PC-3 (cell line): Measurements from ENCODE around the gene PLEKHA3. TPM values are rescaled to one million over a fixed set of nuclear protein-coding genes. Genes with fewer than 3 reads are reported as not detected.
"Not testable (repeated sequence)": the region's sequence is repeated elsewhere in the genome, so short reads cannot be mapped to it uniquely, and the experiment has no call there.

ENCODE experiments used
- ATAC-seq: fragments of 200-7000 bp; cut with Tn5 transposase; 2 replicates; pipeline ENCODE4 v1.9.1; 2020; ENCODE audit warnings: mild to moderate bottlenecking, moderate library complexity
- BruUV-seq: library from RNA; stranded (reverse); fragments of 400-500 nt; replicated peaks from 2 replicates; lab custom pipeline; 2021; lab: Mats Ljungman, UMichigan
- CTCF ChIA-PET: fragments of 300-600 bp; sonication (Branson Sonifier 250); formaldehyde crosslinking; loops from one replicate; lab custom pipeline; 2022; ENCODE audit warnings: antibody characterized with exemption; lab: Charles Lee
- POLR2A ChIA-PET: fragments of 300-600 bp; sonication (Branson Sonifier 250); formaldehyde crosslinking; loops from one replicate; lab custom pipeline; 2022; ENCODE audit warnings: antibody characterized with exemption; ENCODE audit not compliant: unreplicated experiment; lab: Charles Lee
- DNase-seq: peaks from one replicate; pipeline ENCODE4 v3.0.0-alpha.2; 2015
- H2AFZ ChIP-seq: fragments of 300-600 bp; sonication (generic); 2 replicates; pipeline ENCODE4 v1.6.0; 2016; ENCODE audit warnings: antibody characterized with exemption, low read length
- H3F3A ChIP-seq: fragments of 300-600 bp; sonication (generic); one replicate; pipeline ENCODE4 v1.6.0; 2017; ENCODE audit warnings: antibody characterized with exemption, low read length, control low read depth, mild to moderate bottlenecking; ENCODE audit not compliant: unreplicated experiment
- H3K27ac ChIP-seq: fragments of 300-600 bp; sonication (generic); 2 replicates; pipeline ENCODE4 v1.5.1; 2016; ENCODE audit warnings: mild to moderate bottlenecking, low read length
- H3K27me3 ChIP-seq: fragments of 300-600 bp; sonication (generic); 2 replicates; pipeline ENCODE4 v1.6.1; 2016; ENCODE audit warnings: low read length, mixed read lengths
- H3K36me3 ChIP-seq: fragments of 300-600 bp; sonication (generic); 2 replicates; pipeline ENCODE4 v1.6.1; 2016; ENCODE audit warnings: low read depth, mixed run types, low read length, mixed read lengths
- H3K4me1 ChIP-seq: fragments of 300-600 bp; sonication (generic); 2 replicates; pipeline ENCODE4 v1.5.1; 2016; ENCODE audit warnings: low read length; ENCODE audit not compliant: insufficient read depth
- H3K4me2 ChIP-seq: fragments of 300-600 bp; sonication (generic); 2 replicates; pipeline ENCODE4 v1.6.0; 2016; ENCODE audit warnings: low read length
- H3K4me3 ChIP-seq: fragments of 300-600 bp; sonication (generic); 2 replicates; pipeline ENCODE4 v1.5.1; 2016; ENCODE audit warnings: mild to moderate bottlenecking, low read length, mixed read lengths
- H3K79me2 ChIP-seq: fragments of 300-600 bp; sonication (generic); 2 replicates; pipeline ENCODE4 v1.6.1; 2017; ENCODE audit warnings: low read length, mixed read lengths
- H3K9ac ChIP-seq: fragments of 300-600 bp; sonication (generic); 2 replicates; pipeline ENCODE4 v1.6.0; 2016; ENCODE audit warnings: mild to moderate bottlenecking, low read length
- H3K9me2 ChIP-seq: fragments of 300-600 bp; sonication (generic); replicated peaks from 2 replicates; pipeline ENCODE4 v1.6.1; 2016; ENCODE audit warnings: mixed run types, low read length, mixed read lengths
- H3K9me3 ChIP-seq: fragments of 300-600 bp; sonication (generic); 2 replicates; pipeline ENCODE4 v1.6.1; 2016; ENCODE audit warnings: low read length, mixed read lengths
- H4K20me1 ChIP-seq: fragments of 300-600 bp; sonication (generic); 2 replicates; pipeline ENCODE4 v1.6.1; 2016; ENCODE audit warnings: low read length, mixed read lengths
- EZH2 ChIP-seq: fragments of 300-600 bp; sonication (generic); IDR thresholded peaks from one replicate; pipeline ENCODE4 v1.6.1; 2017; ENCODE audit warnings: antibody characterized with exemption, mild to moderate bottlenecking, low read length; ENCODE audit not compliant: unreplicated experiment
- EZH2phosphoT487 ChIP-seq: fragments of 300-600 bp; sonication (generic); IDR thresholded peaks from 2 replicates; pipeline ENCODE4 v1.6.1; 2018; ENCODE audit warnings: mild to moderate bottlenecking, antibody characterized with exemption, low read length, borderline replicate concordance
- intact Hi-C: fragments of 100-400 bp; cut with micrococcal nuclease; formaldehyde crosslinking; loops from 2 replicates; pipeline ENCODE4 v1.9.0; 2023
- total RNA-seq: library from RNA; depleted of rRNA; stranded (reverse); fragments of >200 nt; gene quantifications from 2 replicates; pipeline ENCODE4 v1.2.3, GENCODE V29; 2014
- TF ChIP-seq, protein P1 (sequence below): fragments of 300-600 bp; sonication (generic); conservative IDR thresholded peaks from 2 replicates; pipeline ENCODE4 v1.5.1; 2017; ENCODE audit warnings: antibody characterized with exemption, low read depth, mild to moderate bottlenecking, low read length

The PLEKHA3 gene
- total RNA-seq, 1 experiment from 2014 or later: 16.7 TPM

DNA sequence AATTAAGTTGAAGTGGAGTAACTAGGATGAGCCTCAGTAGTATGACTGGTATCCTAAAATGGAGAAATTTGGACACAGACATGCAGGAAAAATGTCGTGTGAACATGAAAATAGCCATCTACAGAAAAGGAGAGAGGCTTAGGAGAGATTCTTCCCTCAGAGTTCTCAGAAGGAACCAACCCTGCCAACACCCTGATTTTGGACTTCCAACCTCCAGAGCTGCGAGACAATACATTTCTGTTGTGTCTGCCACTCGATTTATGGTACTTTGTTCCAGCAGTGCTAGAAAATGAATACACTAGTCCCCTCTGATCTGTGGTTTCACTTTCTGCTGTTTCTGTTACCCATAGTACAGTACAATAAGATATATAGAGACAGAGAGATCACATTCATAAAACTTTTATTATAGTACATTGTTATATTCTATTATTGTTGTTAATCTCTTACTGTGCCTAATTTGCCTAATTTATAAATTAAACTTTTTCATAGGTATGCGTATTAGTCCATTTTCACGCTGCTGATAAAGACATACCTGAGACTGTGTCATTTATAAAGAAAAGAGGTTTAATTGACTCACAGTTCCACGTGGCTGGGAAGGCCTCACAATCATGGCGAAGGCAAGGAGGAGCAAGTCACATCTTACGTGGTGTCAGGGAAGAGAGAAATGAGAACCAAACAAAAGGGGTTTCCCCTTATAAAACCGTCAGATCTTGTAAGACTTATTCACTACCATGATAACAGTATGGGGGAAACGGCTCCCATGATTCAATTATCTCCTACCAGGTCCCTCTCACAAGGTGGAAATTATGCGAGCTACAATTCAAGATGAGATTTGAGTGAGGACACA, 41.3 kb downstream of the PLEKHA3 start:
- Histone ChIP-seq H3K27ac (no peak overlapping the region), H3K4me2 (no peak overlapping the region), H3K9ac (no peak overlapping the region), H3K27me3 (no peaks in the 10 kb centered on the region), H3K4me1 (no peaks in the 10 kb centered on the region), H3K9me3 (no peaks in the 10 kb centered on the region), H4K20me1 (no peaks in the 10 kb centered on the region), H3K79me2 (peaks cover 19% of the 10 kb centered on the region), H2AFZ (no peak overlapping the region), H3K9me2 (no peaks in the 10 kb centered on the region), H3K36me3 (no peaks in the 10 kb centered on the region), H3K4me3 (no peak overlapping the region), H3F3A (no peaks in the 10 kb centered on the region)
- POLR2A ChIA-PET: no interaction called here
- intact Hi-C loops: no loop called here
- no TSS peak for BruUV-seq
- CTCF ChIA-PET: no interaction called here
- TF ChIP-seq EZH2phosphoT487: no peak
- no peak for DNase-seq
- ATAC-seq: no peak

- H4K20me1 ChIP-seq: no peaks in the 10 kb centered on the region
- CTCF ChIA-PET: no interaction called here
- peak overlapping the region; percentile 55 for H2AFZ ChIP-seq
- TSS peak; percentile 59 for BruUV-seq
- no peak overlapping the region for H3K27ac ChIP-seq
- intact Hi-C loops: loop anchor here (1.0 kb wide), 1 partner anchor 42 kb away; no protein-coding TSS in a partner anchor
- peak overlapping the region; percentile 72 for H3K9ac ChIP-seq
- no peaks in the 10 kb centered on the region for H3K27me3 ChIP-seq
- H3K9me2 ChIP-seq: no peaks in the 10 kb centered on the region
- TF ChIP-seq EZH2phosphoT487: no peak
- TF ChIP-seq, protein P1, sequence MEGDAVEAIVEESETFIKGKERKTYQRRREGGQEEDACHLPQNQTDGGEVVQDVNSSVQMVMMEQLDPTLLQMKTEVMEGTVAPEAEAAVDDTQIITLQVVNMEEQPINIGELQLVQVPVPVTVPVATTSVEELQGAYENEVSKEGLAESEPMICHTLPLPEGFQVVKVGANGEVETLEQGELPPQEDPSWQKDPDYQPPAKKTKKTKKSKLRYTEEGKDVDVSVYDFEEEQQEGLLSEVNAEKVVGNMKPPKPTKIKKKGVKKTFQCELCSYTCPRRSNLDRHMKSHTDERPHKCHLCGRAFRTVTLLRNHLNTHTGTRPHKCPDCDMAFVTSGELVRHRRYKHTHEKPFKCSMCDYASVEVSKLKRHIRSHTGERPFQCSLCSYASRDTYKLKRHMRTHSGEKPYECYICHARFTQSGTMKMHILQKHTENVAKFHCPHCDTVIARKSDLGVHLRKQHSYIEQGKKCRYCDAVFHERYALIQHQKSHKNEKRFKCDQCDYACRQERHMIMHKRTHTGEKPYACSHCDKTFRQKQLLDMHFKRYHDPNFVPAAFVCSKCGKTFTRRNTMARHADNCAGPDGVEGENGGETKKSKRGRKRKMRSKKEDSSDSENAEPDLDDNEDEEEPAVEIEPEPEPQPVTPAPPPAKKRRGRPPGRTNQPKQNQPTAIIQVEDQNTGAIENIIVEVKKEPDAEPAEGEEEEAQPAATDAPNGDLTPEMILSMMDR: peak; percentile 72
- TF ChIP-seq EZH2: no peak
- POLR2A ChIA-PET: no interaction called here
- peak overlapping the region; percentile 85 for H3K4me2 ChIP-seq
- H3K9me3 ChIP-seq: no peaks in the 10 kb centered on the region
- H3K4me3 ChIP-seq: peak overlapping the region; percentile 69
- ATAC-seq: peak; percentile 85
- H3K79me2 ChIP-seq: peaks cover 19% of the 10 kb centered on the region
- DNase-seq: peak; percentile 64
- no peaks in the 10 kb centered on the region for H3K36me3 ChIP-seq
- no peaks in the 10 kb centered on the region for H3F3A ChIP-seq
- no peaks in the 10 kb centered on the region for H3K4me1 ChIP-seq
Measured at GRCh38 chr2:178522950-178523595, 42.8 kb downstream of the PLEKHA3 start.

GRCh38 chr2:178523596-178524134, 43.4 kb downstream of the PLEKHA3 start:
- peak overlapping the region; percentile 72 for H3K9ac ChIP-seq
- no peaks in the 10 kb centered on the region for H3K9me2 ChIP-seq
- ATAC-seq (peak; percentile 45), DNase-seq (no peak)
- TF ChIP-seq EZH2phosphoT487 (no peak), EZH2 (no peak)
- TF ChIP-seq, protein P1: no peak
- H3K4me1 ChIP-seq: no peaks in the 10 kb centered on the region
- peak overlapping the region; percentile 69 for H3K4me3 ChIP-seq
- H3K4me2 ChIP-seq: peak overlapping the region; percentile 85
- POLR2A ChIA-PET: no interaction called here
- no peaks in the 10 kb centered on the region for H3K9me3 ChIP-seq
- H3K27ac ChIP-seq: no peak overlapping the region
- H3K27me3 ChIP-seq: no peaks in the 10 kb centered on the region
- no TSS peak for BruUV-seq
- CTCF ChIA-PET: no interaction called here
- H4K20me1 ChIP-seq: no peaks in the 10 kb centered on the region
- peaks cover 19% of the 10 kb centered on the region for H3K79me2 ChIP-seq
- no peaks in the 10 kb centered on the region for H3F3A ChIP-seq
- intact Hi-C loops: loop anchor here (1.0 kb wide), 1 partner anchor 42 kb away; no protein-coding TSS in a partner anchor
- H3K36me3 ChIP-seq: no peaks in the 10 kb centered on the region
- H2AFZ ChIP-seq: peak overlapping the region; percentile 55; the same call in 1 of the 2 replicates

GRCh38 chr2:178525010-178525409, 44.8 kb downstream of the PLEKHA3 start:
- H3K9me3 ChIP-seq, H2AFZ ChIP-seq, H4K20me1 ChIP-seq, H3K27me3 ChIP-seq, CTCF ChIA-PET, H3K9me2 ChIP-seq, H3K4me3 ChIP-seq, intact Hi-C loops, POLR2A ChIA-PET, H3K27ac ChIP-seq, H3K4me1 ChIP-seq, H3F3A ChIP-seq, H3K4me2 ChIP-seq, H3K36me3 ChIP-seq, BruUV-seq, H3K9ac ChIP-seq, ATAC-seq, DNase-seq: not testable (repeated sequence)
- H3K79me2 ChIP-seq: peaks cover 19% of the 10 kb centered on the region
